GM23338 (cell line): ENCODE data around the gene ZNF275. TPM values are rescaled to one million over a fixed set of nuclear protein-coding genes. Genes with fewer than 3 reads are reported as not detected.

ENCODE experiments used
- CTCF ChIP-seq, 2 experiments: fragments of 200-600 bp in 1 of 2; sonication (generic) in 1 of 2; conservative IDR thresholded peaks; 2 replicates each; pipeline versions ENCODE4 v1.5.1 to v1.6.1; 2016 to 2017; ENCODE audit warnings: antibody characterized with exemption in 2 of 2, low read depth in 2 of 2, mild to moderate bottlenecking in 2 of 2, moderate library complexity in 1 of 2
- ETS1 ChIP-seq: IDR thresholded peaks from 2 replicates; pipeline ENCODE4 v1.6.1; 2016; ENCODE audit warnings: antibody characterized with exemption
- EZH2 ChIP-seq: fragments of 200-600 bp; sonication (generic); IDR thresholded peaks from one replicate; pipeline ENCODE4 v1.8.0; 2017; ENCODE audit warnings: antibody characterized with exemption, mild to moderate bottlenecking, low read depth; ENCODE audit not compliant: unreplicated experiment
- JUNB ChIP-seq: IDR thresholded peaks from one replicate; pipeline ENCODE4 v1.6.1; 2016; ENCODE audit warnings: antibody characterized with exemption; ENCODE audit not compliant: unreplicated experiment
- NANOG ChIP-seq: IDR thresholded peaks from 2 replicates; pipeline ENCODE4 v1.6.1; 2016; ENCODE audit warnings: antibody characterized with exemption, borderline replicate concordance
- POLR2AphosphoS5 ChIP-seq: IDR thresholded peaks from 2 replicates; pipeline ENCODE4 v1.6.1; 2016; ENCODE audit warnings: antibody characterized with exemption, low read depth
- STAT1 ChIP-seq: IDR thresholded peaks from one replicate; pipeline ENCODE4 v1.6.1; 2016; ENCODE audit warnings: antibody characterized with exemption; ENCODE audit not compliant: unreplicated experiment
- ZNF114 ChIP-seq: fragments of 250-450 bp; sonication (Bioruptor Pico); IDR thresholded peaks from 2 replicates; pipeline ENCODE4 v1.5.0; 2020; ENCODE audit warnings: mild to moderate bottlenecking, moderate library complexity
- ZNF331 ChIP-seq: fragments of 250-450 bp; sonication (Bioruptor Pico); IDR thresholded peaks from 2 replicates; pipeline ENCODE4 v1.5.0; 2020; ENCODE audit warnings: low read depth, mild to moderate bottlenecking, moderate library complexity
- polyA plus RNA-seq: library from polyadenylated mRNA; unstranded; fragments of >200 nt; fragmentation: Nextera tagmentation; extraction: Ambion mirVana; gene quantifications from 2 replicates; pipeline ENCODE4 v1.2.1, GENCODE V29; 2016
- total RNA-seq: library from RNA; depleted of rRNA; stranded (reverse); fragments of >200 nt; shearing (Covaris generic); gene quantifications from 2 replicates; pipeline ENCODE4 v1.2.3, GENCODE V29; 2014
- TF ChIP-seq, protein P1 (sequence below): fragments of 250-450 bp; sonication (Bioruptor Pico); IDR thresholded peaks from 2 replicates; pipeline ENCODE4 v1.5.0; 2020; ENCODE audit warnings: mild to moderate bottlenecking, moderate library complexity

The ZNF275 gene
- total and polyA plus RNA-seq, 2 experiments from 2014 or later: 3.2 to 12.3 TPM

DNA sequence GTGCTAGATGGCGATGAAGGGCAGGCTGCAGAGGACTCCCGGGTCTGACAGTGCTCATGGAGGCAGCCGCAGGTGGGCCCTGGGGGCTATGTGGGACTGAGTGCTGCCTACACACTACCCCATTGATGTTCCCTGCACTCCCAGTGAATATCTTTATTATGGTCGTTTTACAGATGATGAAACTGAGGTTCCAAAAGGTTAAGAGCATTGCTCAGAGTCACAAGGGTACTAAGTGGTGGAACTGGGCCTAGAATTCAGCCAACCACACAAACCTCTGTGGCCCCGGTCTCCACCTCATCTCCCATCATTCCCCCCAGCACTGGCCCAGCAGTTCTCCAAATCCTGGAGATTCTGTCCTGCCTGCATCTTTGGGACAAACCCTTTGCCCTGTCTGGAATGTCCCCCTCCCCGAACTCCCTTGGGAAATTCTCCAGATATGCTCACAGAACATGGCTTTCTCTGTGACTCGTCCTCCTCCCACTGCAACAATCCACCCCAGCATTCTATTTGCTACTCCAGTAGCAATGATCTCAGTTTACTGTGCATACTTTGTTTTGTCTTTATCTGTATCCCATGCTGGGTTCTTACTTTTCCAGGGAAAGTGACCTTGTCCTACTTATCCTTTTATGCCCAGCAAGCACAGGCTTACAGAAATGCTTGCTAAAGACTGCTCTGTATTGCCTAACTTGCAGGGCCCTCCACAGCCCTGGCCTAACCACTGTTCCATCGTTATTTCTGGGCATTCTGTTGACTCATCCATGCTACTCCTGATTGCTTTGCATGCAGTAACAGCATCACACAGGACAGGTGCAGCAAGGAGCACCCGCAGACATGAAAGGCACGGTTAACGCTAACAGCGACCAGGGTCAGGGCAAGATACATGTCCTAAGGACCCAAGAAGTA, 26.4 kb upstream of the ZNF275 start (continued):
- TF ChIP-seq, protein P1, sequence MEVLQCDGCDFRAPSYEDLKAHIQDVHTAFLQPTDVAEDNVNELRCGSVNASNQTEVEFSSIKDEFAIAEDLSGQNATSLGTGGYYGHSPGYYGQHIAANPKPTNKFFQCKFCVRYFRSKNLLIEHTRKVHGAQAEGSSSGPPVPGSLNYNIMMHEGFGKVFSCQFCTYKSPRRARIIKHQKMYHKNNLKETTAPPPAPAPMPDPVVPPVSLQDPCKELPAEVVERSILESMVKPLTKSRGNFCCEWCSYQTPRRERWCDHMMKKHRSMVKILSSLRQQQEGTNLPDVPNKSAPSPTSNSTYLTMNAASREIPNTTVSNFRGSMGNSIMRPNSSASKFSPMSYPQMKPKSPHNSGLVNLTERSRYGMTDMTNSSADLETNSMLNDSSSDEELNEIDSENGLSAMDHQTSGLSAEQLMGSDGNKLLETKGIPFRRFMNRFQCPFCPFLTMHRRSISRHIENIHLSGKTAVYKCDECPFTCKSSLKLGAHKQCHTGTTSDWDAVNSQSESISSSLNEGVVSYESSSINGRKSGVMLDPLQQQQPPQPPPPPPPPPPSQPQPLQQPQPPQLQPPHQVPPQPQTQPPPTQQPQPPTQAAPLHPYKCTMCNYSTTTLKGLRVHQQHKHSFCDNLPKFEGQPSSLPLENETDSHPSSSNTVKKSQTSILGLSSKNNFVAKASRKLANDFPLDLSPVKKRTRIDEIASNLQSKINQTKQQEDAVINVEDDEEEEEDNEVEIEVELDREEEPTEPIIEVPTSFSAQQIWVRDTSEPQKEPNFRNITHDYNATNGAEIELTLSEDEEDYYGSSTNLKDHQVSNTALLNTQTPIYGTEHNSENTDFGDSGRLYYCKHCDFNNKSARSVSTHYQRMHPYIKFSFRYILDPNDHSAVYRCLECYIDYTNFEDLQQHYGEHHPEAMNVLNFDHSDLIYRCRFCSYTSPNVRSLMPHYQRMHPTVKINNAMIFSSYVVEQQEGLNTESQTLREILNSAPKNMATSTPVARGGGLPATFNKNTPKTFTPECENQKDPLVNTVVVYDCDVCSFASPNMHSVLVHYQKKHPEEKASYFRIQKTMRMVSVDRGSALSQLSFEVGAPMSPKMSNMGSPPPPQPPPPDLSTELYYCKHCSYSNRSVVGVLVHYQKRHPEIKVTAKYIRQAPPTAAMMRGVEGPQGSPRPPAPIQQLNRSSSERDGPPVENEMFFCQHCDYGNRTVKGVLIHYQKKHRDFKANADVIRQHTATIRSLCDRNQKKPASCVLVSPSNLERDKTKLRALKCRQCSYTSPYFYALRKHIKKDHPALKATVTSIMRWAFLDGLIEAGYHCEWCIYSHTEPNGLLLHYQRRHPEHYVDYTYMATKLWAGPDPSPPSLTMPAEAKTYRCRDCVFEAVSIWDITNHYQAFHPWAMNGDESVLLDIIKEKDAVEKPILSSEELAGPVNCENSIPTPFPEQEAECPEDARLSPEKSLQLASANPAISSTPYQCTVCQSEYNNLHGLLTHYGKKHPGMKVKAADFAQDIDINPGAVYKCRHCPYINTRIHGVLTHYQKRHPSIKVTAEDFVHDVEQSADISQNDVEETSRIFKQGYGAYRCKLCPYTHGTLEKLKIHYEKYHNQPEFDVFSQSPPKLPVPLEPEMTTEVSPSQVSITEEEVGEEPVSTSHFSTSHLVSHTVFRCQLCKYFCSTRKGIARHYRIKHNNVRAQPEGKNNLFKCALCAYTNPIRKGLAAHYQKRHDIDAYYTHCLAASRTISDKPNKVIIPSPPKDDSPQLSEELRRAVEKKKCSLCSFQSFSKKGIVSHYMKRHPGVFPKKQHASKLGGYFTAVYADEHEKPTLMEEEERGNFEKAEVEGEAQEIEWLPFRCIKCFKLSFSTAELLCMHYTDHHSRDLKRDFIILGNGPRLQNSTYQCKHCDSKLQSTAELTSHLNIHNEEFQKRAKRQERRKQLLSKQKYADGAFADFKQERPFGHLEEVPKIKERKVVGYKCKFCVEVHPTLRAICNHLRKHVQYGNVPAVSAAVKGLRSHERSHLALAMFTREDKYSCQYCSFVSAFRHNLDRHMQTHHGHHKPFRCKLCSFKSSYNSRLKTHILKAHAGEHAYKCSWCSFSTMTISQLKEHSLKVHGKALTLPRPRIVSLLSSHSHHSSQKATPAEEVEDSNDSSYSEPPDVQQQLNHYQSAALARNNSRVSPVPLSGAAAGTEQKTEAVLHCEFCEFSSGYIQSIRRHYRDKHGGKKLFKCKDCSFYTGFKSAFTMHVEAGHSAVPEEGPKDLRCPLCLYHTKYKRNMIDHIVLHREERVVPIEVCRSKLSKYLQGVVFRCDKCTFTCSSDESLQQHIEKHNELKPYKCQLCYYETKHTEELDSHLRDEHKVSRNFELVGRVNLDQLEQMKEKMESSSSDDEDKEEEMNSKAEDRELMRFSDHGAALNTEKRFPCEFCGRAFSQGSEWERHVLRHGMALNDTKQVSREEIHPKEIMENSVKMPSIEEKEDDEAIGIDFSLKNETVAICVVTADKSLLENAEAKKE (CRISPR knock-in tag): no peak
- no peak for TF ChIP-seq ETS1
- TF ChIP-seq ZNF331 (CRISPR knock-in tag): no peak
- no peak for TF ChIP-seq POLR2AphosphoS5
- no peak for TF ChIP-seq STAT1
- no peak for TF ChIP-seq ZNF114
- TF ChIP-seq CTCF (conservative IDR thresholded peaks at IDR 0.05; ENCODE audit: low read depth in 2 of 2): no peak
- TF ChIP-seq EZH2: no peak
- no peak for TF ChIP-seq NANOG
- TF ChIP-seq JUNB: no peak
